ENCODE measurements around the gene HCN2. TPM values are rescaled to one million over a fixed set of nuclear protein-coding genes. Genes with fewer than 3 reads are reported as not detected.

Gene HCN2
- total and polyA plus RNA-seq, 2 of the 13 experiments (the other 11 are each of a cell fraction or from before 2014, with no cell fraction given) = 0.01 TPM; not detected in 1

- peaks cover 27% of the 10 kb centered on the region for H3K4me1 ChIP-seq (ENCODE audit: insufficient read depth, low read length)
- no peak overlapping the region for H3K9ac ChIP-seq (ENCODE audit: insufficient read depth, low read depth, low read length)
- peak overlapping the region; percentile 53 for H3K27ac ChIP-seq (ENCODE audit: extremely low read length, insufficient read depth, low read length)
- no peak overlapping the region for H3K4me2 ChIP-seq (ENCODE audit: low read depth, low read length)
- no peak overlapping the region for H2AFZ ChIP-seq (ENCODE audit: low read length)
- FAIRE-seq = no peak
- H3K9me3 ChIP-seq (ENCODE audit: low read length) = no peaks in the 10 kb centered on the region
- H3K4me3 ChIP-seq (replicated peaks in 1 of 3; ENCODE audit: insufficient read depth in 1 of 3, low read depth in 2 of 3, low read length in 3 of 3) = no peak overlapping the region
- no peaks in the 10 kb centered on the region; a peak in 1 of 5 replicates for H3K27me3 ChIP-seq (ENCODE audit: control insufficient read depth in 1 of 2, insufficient read depth in 2 of 2, low read length in 2 of 2)
- no peak for DNase-seq (ENCODE audit: low spot score)
- intact Hi-C loops (cut with micrococcal nuclease; ENCODE audit: unreplicated experiment) = no loop called here
- ChIA-PET CTCF (ENCODE audit: low intra/inter-chr PET ratio, low total read pairs) (no interaction called here), POLR2A (interaction anchor here (1.6 kb wide), 1 partner anchor 11 kb away, joined by 16 read pairs; no protein-coding TSS in a partner anchor)
- WGBS (ENCODE audit: low lambda C conversion rate) = 94% methylated on average over 22 of the region's 22 CpGs
- ATAC-seq = no peak
- H4K20me1 ChIP-seq (ENCODE audit: insufficient read depth, low read length) = no peaks in the 10 kb centered on the region
- no peaks in the 10 kb centered on the region for H3K36me3 ChIP-seq (replicated peaks in 1 of 2; ENCODE audit: control insufficient read depth in 1 of 2, insufficient read depth in 2 of 2, low read length in 2 of 2)
- peaks cover 3% of the 10 kb centered on the region for H3K79me2 ChIP-seq (ENCODE audit: insufficient read depth, low read length)
- no TSS peak for BruUV-seq (replicated peaks)
- in situ Hi-C loops (cut with HindIII; ENCODE audit: extremely low pct_ligation_motif_present, low pct_unique_long_range_greater_than_20kb) = no loop called here
- no peak for TF ChIP-seq ATF7-NPFF (CRISPR knock-in tag; IDR thresholded peaks at IDR 0.05; ENCODE audit: low read depth)
- TF ChIP-seq CSRNP1 (CRISPR knock-in tag; IDR thresholded peaks at IDR 0.05) = no peak
- TF ChIP-seq KDM4B (CRISPR knock-in tag; IDR thresholded peaks at IDR 0.05) = no peak
- TF ChIP-seq STAT6 (CRISPR knock-in tag; IDR thresholded peaks at IDR 0.05; ENCODE audit: borderline replicate concordance) = no peak
- TF ChIP-seq, protein P1, sequence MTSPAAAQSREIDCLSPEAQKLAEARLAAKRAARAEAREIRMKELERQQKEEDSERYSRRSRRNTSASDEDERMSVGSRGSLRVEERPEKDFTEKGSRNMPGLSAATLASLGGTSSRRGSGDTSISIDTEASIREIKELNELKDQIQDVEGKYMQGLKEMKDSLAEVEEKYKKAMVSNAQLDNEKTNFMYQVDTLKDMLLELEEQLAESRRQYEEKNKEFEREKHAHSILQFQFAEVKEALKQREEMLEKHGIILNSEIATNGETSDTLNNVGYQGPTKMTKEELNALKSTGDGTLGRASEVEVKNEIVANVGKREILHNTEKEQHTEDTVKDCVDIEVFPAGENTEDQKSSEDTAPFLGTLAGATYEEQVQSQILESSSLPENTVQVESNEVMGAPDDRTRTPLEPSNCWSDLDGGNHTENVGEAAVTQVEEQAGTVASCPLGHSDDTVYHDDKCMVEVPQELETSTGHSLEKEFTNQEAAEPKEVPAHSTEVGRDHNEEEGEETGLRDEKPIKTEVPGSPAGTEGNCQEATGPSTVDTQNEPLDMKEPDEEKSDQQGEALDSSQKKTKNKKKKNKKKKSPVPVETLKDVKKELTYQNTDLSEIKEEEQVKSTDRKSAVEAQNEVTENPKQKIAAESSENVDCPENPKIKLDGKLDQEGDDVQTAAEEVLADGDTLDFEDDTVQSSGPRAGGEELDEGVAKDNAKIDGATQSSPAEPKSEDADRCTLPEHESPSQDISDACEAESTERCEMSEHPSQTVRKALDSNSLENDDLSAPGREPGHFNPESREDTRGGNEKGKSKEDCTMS (CRISPR knock-in tag; conservative IDR thresholded peaks at IDR 0.05) = no peak
- TF ChIP-seq ZNF264 (CRISPR knock-in tag; IDR thresholded peaks at IDR 0.05) = no peak
- no peak for TF ChIP-seq ZNF570 (CRISPR knock-in tag; IDR thresholded peaks at IDR 0.05; ENCODE audit: borderline replicate concordance)
- TF ChIP-seq EED (CRISPR knock-in tag; IDR thresholded peaks at IDR 0.05) = no peak
- TF ChIP-seq ZNF674 (CRISPR knock-in tag; IDR thresholded peaks at IDR 0.05; ENCODE audit: low read depth) = no peak
- TF ChIP-seq CERS6 (CRISPR knock-in tag; IDR thresholded peaks at IDR 0.05) = no peak
- TF ChIP-seq MAFK (conservative IDR thresholded peaks at IDR 0.05 in 1 of 2, IDR thresholded peaks at IDR 0.05 in 1 of 2; ENCODE audit: low read length in 2 of 2) = no peak
Measured at GRCh38 chr19:567296-567900, 22.3 kb upstream of the HCN2 start.

All from HepG2 (cell line).